ENCODE measurements around the gene YES1.

- TF ChIP-seq EGR1 (IDR thresholded peaks at IDR 0.05; ENCODE audit: low read depth in 2 of 2) (no peak), RAD21 (IDR thresholded peaks at IDR 0.05) (no peak), NR2F2 (IDR thresholded peaks at IDR 0.05) (no peak), CTCF (IDR thresholded peaks at IDR 0.05; ENCODE audit: low read depth, low read length, missing input control) (no peak), REST (IDR thresholded peaks at IDR 0.05) (no peak), HNF4A (conservative IDR thresholded peaks at IDR 0.05) (no peak), FOXA1 (IDR thresholded peaks at IDR 0.05) (no peak)
- TF ChIP-seq, protein P1, sequence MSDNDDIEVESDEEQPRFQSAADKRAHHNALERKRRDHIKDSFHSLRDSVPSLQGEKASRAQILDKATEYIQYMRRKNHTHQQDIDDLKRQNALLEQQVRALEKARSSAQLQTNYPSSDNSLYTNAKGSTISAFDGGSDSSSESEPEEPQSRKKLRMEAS (IDR thresholded peaks at IDR 0.05) = no peak
These were observed 119.2 kb downstream of the YES1 start for GRCh38 chr18:692824-693223.

All from liver (tissue), 3 donors.